Ureter (tissue), 1 donor: ENCODE measurements around the gene MYH13. TPM values are rescaled to one million over a fixed set of nuclear protein-coding genes. Genes with fewer than 3 reads are reported as not detected.

ENCODE experiments used
- DNase-seq: peaks from one replicate; pipeline ENCODE4 v3.0.0-alpha.2; 2020; ENCODE audit warnings: low spot score
- total RNA-seq: library from RNA; stranded (reverse); gene quantifications from one replicate; pipeline ENCODE4 v1.2.4, GENCODE V29; 2023
- donor health status: DM: yes; HTN: yes; CAD: no.

The MYH13 gene
- total RNA-seq, 1 donor from 2014 or later, result not detected

DNA sequence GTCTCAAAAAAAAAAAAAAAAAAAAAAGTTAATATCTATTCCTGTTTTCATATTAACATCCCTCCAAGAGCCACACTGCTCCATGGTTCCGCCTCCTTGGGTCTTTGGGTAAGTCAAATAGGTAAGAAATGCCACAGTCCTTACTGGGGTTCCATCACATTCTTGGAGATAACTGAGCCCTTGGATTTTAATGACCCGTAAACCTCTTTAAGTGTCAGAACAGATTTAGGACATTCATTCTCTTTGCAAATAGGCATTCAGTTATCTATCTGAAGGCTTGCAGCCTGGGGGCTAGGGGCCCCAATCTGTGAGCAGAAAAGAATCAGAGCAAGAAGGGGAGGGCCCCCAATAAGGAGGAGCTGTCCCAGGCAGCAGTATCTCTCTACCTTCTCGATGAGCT is 28.0 kb downstream of the MYH13 start:
- no peak for DNase-seq

DNA sequence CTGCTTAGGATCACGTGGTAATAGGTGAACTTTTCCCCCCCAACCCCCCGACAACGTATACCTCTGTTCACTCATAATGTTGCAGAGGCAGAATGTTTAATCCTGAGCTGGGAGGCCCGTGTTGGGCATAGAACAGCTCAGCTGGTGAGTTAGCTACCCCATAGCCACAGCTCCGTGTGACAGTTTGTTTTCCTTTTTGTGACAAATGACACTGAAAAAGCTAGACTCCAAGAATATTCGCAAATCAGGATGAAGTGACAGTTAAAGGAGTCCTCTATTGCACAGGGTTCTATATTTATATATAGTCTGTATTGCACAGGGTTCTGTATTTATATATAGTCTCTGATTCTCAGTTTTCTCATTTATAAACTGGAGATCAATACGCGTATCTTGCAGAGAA is 33.8 kb downstream of the MYH13 start:
- DNase-seq, result no peak

DNA sequence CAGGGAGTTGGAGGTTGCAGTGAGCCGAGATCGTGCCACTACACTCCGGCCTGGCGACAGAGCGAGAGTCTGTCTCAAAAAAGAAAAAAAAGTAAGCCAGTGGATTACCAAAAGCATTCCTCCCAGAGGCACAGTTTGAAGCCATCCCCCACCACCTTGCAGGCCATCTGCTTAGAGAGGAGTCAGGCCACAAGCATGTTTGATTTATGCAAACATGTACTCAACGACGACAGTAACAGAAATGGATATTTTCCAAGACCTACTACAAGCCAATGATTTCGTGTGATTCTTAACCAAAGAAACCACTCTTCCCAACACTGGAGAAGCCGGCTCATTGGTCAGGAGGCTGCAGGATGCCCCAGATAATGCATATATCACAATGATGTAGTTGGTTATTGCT is 34.8 kb downstream of the MYH13 start:
- DNase-seq, result no peak

DNA sequence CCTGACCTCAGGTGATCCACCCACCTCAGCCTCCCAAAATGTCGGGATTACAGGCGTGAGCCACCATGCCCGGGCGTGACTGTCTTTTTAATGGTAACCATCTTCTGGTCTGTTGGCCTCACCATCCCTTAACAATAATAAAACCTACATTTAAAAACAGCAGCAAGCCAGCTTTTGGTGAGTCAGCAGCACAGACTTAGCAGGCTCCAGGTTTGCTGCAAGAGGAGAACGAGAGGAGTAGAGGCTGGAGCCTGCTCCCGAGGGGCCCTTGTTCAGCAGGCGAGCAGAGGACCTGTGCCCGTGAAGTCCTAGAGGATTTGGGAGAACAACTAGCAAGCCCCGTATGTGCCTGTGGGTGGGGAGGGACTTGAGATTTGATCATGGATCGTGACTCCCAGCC is 35.7 kb downstream of the MYH13 start:
- no peak for DNase-seq

DNA sequence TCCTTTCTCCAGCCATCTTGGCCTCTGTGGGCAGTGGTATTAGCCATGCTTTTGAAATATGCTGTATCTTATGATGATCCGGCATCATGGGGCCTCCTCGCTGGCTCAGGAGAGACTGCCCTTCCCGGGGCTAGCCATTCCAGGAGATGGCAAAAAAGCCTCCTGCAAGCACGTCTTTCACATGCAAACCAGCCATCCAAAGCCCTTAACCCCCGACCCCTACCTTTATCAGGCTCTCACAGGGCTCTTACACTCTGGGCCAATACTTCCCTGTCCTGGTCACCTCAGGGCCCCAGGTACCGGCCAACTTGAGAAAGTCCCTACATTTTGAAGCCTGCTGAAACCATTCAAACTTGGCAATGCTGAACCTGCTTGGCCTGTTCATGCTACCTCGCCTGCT is 36.4 kb downstream of the MYH13 start:
- DNase-seq, result no peak

DNA sequence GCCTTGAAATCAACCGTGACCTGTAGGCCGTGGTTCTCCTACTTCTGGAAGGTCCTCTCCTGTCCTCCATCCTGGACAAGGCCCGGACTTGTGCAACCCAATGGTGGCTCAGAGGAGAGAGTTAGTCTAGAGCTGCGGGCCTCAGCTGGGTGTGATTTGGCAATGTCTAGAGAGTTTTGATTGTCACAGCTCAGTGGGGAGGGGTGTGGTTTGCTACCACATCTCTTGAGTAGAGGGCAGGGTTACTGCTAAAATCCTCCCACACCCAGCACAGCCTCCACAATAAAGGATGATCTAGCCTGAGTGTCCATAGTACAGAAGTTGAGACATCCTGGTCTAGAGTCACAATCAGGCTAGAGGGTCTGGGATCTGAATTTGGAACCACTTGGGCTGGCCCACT is 40.3 kb downstream of the MYH13 start:
- DNase-seq, result no peak

DNA sequence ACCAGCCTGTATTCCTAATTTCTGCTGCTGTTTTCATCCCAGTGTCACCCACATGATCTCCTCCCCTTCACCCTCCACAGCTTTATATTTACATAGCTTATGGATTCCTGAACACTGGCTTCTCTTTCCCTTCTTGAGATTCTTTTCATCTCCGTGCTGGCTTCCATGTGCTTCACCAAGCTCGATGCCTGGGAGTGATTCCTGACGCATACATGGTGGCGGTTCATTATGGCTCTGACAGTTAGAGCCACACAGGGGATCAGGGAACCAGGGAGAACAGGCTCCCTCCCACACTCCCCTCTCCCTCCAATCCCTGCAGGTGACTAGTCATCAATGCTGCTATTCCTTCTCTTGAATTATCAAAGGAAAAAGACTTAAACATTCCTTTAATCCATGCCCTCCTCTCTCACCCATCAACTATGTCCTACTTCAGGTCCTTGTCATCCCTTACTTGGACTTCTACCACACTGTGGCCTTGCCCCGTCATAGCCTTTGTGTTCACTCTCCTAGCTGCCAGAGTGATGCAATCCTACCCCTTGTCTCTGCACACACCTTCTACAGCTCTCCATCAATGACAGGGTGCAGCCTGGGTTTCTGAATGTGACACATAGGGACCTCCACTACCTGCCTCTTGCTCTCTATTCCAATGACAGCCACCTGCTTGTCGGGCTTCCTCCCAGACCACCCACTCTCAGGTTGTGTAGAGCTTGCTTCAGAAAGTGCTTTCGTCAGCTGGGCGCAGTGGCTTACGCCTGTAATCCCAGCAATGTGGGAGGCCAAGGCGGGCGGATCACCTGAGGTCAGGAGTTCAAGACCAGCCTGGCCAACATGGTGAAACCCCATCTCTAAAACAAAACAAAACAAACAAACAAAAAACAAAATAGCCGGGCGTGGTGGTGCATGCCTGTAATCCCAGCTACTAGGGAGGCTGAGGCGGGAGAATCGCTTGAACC is 43.6 kb downstream of the MYH13 start:
- no peak for DNase-seq

DNA sequence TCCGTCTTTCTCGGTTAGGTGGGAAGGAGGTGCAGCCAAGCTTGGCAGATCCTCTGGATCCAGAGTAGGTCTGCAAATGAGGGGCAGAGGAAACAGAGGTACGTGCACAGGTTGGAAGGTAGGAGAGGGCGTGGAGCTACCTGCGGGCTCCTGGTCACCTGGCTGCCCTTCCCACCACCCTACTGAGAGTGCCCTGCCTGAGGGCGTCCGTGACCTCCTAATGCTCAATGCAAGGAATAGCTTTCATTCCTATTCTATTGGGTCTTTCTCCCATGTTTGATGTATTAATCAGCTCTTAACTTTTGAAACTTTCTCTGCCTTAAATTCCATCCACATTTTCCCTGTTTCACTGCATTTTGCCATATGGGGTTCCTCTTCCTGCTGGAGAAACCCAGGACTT is 44.6 kb downstream of the MYH13 start:
- DNase-seq, result no peak

DNA sequence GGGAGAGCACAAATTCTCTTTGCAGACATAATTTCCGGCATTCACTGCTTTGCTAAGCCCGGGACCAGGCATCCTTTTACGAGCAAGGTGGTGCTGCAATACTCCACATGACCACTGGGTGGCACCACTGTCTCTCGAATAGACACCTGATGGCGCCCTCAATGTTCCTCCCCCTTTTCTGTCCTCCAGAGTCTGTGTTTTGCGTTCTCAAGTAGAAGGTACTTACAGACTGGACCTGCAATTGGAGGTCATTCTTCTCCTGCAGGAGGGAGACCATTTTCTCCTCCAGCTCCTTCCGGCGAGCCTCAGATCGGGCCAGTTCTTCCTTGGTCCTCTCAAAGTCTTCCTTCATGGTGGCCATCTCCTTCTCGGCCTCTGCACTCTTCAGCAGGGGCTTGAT is 45.2 kb downstream of the MYH13 start:
- peak; percentile 80 for DNase-seq

DNA sequence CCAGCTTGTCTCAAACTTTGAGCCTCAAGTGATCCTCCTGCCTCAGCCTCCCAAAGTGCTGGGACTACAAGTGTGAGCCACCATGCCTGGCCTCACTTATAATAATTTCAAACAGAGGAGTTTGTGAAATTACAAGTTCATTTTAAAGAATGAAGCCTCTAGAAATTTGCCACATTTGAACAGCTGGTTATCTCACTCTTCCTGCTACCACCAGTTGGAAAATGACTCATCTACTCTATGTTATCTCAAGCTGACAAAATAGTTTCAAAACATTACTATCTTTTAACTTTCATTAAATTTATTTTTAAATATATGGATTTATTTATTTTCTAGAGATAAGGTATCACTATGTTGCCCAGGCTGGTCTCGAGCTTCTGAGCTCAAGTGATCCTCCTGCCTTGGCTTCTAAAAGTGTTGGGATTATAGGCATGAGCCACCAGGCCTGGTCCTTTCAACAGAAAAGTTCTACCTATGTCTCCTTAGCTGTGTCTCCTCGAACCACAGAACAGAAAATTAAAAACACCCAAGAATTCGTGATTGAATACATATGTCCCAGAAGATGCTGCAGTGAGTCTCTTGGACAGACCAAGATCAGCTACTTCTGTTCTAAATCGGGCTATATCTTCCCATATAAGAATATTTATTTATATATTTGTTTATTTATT is 47.6 kb downstream of the MYH13 start:
- DNase-seq, result no peak

DNA sequence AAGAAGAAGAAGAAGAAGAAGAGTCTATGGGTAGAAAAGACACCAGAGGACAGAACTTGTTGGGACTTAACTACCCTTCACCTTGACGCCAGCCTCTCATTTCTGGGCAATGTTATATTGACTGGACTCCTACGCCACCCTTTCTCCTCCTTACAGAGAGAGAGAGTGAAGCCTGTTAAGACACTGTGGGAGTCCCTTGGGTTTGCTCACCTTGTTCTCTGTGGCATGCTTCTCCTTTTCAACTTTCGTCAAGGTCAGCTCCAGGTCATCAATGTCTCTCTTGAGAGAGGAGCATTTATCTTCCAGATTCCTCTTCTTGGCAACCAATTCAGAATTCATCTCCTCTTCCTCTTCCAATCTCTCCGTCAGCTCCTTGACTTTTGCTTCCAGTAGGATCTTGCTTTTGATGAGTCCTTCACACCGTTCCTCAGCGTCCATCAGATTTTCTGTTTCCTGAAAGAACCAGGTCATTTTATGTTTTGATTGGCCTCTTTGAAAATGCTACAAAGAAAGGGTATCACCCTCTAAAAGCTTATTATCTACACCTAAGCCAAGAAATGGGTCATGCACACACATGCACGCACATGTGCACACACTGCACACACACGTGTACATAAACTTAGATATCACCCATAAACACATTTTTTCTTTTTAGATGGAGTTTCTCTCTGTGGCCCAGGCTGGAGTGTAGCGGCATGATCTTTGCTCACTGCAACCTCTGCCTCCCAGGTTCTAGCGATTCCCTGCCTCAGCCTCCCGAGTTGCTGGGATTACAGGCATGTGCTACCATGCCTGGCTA is 48.8 kb downstream of the MYH13 start:
- DNase-seq, result no peak

DNA sequence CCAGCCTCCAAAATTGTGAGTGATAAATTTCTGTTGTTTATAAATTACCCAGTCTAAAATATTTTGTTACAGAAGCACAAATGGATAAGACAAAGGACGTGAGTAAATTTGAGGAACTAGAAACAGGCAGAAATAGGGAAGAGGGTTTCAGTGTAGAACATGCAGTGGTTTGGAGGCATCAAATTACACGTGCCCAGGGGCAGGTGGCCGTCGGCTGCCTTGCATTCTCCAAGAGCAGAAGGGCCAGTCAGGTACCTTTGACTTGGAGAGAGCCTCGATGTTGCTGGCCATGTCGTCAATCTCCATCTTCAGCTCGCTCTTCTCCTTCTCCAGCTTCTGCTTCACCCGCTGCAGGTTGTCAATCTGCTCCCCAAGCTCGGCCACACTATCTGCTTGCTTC is 54.3 kb downstream of the MYH13 start:
- DNase-seq, result no peak

DNA sequence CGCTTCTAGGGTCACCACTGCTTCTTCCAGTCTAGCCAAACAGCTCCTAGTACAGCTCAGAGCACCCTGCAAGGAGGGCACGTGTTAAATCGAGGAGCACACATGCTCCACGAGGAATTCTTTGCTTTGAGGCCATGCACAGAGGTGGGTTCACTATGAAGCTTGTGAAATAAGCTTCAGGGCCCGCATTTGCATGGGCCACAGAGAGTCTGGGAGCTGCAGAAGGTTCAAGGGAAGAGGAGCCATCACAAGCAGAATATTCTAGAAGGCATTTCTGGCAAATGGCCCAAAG is 55.3 kb downstream of the MYH13 start:
- DNase-seq, result no peak

DNA sequence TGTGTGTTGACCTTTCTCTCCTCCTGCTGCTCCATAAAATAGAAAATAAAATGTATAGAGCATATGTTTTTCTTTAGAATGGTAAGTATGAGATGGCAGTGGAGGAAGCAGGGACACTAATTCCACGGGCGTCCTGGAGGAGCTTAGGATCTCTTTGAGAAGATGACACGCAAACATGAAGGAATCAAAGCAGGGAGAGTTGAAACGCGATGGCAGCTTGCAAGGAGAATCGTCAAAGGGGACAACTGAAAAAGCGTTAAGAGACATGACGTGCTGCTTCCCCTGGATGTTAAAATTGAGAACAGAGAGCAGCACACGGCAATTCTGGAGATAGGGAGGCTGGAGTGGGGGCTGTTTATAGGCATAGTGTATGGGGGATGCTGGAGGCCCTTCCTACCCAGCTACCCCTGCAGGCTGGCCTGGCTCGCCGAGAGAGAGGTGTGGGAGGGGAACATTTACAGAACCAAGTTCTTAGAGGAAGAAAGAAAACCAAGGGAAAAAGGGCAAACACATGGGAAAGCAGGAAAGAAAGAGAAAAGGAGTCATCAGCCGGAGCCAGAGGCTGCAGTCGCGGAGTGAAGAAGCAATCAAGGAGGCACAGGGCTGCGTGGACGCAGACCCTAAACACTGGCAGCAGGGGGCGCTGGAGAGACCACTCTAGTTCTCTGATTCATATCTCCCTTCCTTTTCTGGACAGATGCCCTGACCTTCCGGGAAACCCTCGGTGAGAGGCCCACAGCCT is 55.8 kb downstream of the MYH13 start:
- DNase-seq, result peak; percentile 58

DNA sequence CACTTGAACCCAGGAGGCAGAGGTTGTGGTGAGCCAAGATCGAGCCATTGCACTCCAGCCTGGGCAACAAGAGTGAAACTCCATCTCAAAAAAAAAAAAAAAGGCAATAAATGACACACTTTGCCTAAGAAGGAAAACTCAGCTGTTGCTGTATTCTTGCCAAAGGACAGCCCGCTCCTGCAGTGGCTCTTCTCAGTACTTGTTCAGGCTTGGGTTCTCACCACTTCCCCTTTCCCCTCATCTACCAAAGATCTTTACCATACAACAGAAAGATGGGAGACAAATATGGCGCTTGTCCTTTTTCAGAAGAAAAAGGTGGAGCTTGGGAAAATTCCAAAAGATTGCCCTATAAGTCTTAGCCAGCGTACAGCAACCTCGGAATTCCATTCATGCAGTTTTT is 58.5 kb downstream of the MYH13 start:
- DNase-seq, result no peak

DNA sequence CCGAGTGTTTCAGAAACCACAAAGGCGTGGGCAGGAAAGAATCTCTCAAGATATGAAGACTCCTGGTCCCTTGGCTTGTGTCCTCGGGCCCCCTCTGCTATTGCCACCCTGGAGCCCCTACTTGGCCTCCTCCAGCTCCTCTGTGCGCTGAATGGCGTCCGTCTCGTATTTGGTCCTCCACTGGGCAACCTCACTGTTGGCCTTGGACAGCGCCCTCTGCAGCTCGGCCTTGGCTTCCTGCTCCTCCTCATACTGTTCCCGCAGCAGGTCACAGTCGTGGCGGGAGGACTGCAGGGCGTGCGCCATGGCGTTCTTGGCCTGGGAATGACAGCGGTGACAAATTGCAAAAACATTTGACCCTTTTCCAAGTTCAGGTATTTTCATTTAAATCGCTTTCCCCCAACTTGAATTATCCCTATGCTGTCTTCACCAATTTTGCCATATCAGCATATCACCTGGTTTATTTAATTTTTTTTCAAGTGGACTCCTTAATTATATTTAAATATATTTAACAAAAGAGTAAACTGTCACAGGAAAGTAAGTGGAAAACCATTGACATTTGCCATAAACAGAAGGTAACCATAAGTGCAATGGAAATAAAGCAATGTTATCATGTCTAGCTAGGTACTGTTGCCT is 59.7 kb downstream of the MYH13 start:
- no peak for DNase-seq

DNA sequence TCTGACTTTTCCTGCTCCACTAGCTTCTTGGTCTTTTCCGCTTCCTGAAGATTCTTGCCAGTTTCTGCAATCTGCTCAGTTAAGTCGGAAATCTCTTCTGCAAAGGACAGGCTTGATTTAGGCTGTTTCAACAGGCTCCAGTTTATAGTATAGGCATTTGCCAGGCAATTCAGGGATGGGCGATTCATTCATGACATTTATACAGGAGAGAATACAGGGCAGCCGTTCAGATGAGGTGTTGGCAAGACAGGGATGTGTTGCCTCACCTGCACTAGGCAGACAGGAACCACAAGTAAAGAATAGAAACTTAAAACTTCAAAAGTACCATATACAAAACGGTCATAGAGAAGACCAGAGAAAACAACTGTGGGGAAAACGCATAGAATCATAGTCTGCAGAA is 61.7 kb downstream of the MYH13 start:
- no peak for DNase-seq

DNA sequence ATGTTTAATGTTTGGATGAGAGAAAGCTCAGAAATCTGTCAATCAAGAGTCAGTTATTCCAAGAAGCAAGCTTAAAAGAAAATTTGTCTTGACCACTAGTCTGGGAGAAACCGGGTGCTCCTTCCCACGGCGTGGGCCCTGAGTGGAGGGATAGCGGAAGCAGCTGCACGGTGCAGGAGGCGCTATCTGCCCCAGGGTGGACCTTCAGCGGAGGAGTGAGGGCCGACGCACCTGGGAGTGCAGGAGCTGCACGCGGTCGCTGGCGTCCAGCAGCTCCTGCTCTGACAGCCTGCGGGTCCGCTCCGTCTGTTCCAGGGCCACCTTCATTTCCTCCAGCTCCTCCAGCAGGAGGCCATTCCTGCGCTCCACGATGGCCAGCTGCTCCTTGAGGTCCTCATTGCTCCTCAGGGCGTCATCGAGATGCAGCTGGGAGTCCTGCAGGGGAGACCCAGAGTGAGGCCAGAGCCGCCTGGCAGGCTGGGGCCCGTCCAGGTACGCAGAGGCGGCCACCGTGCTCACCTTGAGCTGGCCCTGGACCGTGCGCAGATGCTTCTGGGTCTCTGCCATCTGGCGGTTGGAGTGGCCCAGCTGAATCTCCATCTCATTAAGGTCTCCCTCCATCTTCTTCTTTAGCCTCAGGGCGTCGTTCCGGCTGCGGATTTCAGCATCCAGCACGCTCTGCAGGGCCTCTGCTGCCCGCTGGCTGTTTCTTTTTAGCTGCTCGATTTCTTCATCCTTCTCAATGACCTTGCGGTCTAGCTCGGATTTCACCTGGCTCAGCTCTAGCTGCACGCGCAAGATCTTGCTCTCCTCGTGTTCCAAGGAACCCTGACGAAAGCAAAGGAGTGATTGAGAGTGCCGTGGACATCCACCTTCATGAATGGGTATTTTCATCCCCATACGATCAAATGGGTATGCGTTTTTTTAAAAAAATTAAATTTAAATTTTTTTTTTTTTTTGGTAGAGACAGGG is 63.5 kb downstream of the MYH13 start:
- no peak for DNase-seq

DNA sequence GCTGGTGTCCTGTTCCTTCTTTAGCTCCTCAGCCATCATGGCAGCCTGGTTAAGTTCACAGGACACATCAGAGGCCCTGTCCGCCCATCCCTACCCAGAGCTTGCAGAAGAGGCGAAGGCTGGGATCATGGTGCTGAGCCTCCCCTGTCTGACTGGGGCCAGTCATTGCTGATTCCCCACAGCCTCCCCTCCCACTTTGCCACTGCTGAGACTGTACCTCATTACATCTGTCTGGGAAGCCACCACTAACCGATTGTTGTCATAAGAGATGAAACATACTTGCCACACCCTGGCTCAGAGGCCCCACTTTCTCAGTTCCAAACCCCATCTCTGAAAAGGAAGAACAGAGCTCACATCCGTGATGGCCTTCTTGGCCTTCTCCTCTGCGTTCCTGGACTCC is 66.2 kb downstream of the MYH13 start:
- DNase-seq, result no peak

DNA sequence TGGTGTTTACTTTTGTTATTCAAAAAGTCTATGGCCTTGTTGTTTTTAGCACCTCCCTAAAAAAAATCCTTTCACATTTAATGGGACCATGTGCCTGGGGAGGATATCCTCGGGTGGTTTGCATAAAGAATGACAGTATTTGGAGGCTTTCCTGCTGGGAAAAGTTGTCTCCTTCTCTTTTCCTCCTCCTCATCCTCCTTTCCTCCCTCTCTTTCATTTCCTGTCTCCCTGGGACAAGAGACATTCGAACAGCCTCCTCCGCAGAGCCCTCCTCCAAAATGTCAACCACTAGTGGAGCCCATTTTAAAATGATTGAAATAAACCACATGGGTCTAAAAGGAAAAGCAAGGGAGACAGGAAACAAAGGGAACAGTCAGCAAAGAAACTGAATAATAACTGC is 67.4 kb downstream of the MYH13 start:
- no peak for DNase-seq
